PC-9 (cell line): ENCODE results near the gene RFX2.

Source experiments
- CTCF ChIP-seq: fragments of 200-600 bp; sonication (generic); conservative IDR thresholded peaks from 2 replicates; pipeline ENCODE4 v1.6.1; 2017; ENCODE audit warnings: mixed run types, antibody characterized with exemption, mild to moderate bottlenecking, moderate library complexity
- EZH2 ChIP-seq: fragments of 200-600 bp; sonication (generic); IDR thresholded peaks from 2 replicates; pipeline ENCODE4 v1.8.0; 2017; ENCODE audit warnings: antibody characterized with exemption, low read depth

- no peak for TF ChIP-seq CTCF
- TF ChIP-seq EZH2: no peak
Observed at GRCh38 chr19:6099033-6099432, 11.3 kb downstream of the RFX2 start.
